T-helper 2 cell treated with Interferon-gamma antibody and Interleukin-4, amounts not matched to agents 100 ng/mL and 5 ng/mL, for 36 hours (primary cell): ENCODE measurements around the gene GRM1. TPM values are rescaled to one million over a fixed set of nuclear protein-coding genes. Genes with fewer than 3 reads are reported as not detected.
"Not testable (repeated sequence)": the region's sequence is repeated elsewhere in the genome, so short reads cannot be mapped to it uniquely, and the experiment has no call there.

ENCODE experiments used
- intact Hi-C: fragments of 100-400 bp; cut with micrococcal nuclease; formaldehyde crosslinking; loops from one replicate; pipeline ENCODE4 v1.15.1; 2023
- total RNA-seq: library from RNA; stranded (reverse); gene quantifications from 2 replicates; pipeline ENCODE4 v1.2.3, GENCODE V29; 2022

Gene GRM1
- total RNA-seq, 1 donor from 2014 or later, result not detected

DNA sequence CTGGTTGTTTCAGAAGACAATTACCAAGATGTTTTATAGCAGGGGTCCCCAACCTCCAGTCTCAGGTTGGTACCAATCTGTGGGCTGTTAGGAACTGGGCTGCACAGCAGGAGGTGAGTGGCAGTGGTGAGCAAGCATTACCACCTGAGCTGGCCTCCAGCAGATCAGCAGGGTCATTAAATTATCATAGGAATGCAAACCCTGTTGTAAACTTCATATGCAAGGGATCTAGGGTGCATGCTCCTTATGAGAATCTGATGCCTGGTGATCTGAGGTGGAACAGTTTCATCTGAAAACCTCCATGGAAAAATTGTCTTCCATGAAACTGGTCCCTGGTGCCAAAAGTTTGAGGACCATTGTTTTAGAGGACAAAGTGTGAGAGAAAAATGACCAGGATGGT lies 240.6 kb downstream of the GRM1 start:
- intact Hi-C loops, result no loop called here

GRCh38 chr6:146271163-146271562 lies 242.3 kb downstream of the GRM1 start:
- intact Hi-C loops, result not testable (repeated sequence)

GRCh38 chr6:146273490-146273889 lies 244.6 kb downstream of the GRM1 start:
- intact Hi-C loops, result no loop called here

- intact Hi-C loops, result no loop called here
Observed at GRCh38 chr6:146277142-146277541, 248.3 kb downstream of the GRM1 start.

DNA sequence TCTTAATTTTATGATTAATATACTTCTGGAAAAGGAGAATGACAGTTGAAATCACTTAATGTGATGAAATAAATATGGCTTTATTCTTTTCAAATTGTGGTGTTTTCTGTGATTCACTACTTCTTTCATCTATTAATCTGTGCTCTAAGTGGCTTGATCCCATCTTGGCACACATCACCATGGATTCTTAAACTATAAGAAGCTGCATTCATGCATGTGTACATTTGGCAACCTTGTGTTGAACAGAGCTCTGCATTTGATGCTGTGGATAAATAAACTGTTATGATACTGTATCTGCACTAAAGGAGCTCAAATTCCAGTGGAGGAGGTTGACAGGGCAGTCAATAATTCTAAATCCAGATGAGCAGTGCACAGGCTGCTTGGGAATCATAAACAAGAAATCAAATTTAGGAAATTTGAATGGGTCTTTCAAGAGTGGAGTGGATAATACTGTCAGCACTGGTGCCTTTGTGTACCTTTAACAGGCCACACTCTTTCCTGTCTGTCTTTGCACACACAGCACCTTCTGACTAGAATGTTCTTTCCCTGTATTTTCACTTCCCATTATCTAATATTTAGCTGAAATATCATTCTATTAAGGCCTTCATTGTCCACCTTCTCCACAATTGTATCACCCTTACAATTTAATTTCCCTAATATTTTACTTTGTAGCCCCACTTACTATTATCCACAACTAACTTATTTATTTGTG lies 252.9 kb downstream of the GRM1 start:
- intact Hi-C loops, result no loop called here

GRCh38 chr6:146282837-146283236 lies 254.0 kb downstream of the GRM1 start:
- intact Hi-C loops, result no loop called here

- intact Hi-C loops, result no loop called here
Observed at GRCh38 chr6:146284311-146284710, 255.4 kb downstream of the GRM1 start.

DNA sequence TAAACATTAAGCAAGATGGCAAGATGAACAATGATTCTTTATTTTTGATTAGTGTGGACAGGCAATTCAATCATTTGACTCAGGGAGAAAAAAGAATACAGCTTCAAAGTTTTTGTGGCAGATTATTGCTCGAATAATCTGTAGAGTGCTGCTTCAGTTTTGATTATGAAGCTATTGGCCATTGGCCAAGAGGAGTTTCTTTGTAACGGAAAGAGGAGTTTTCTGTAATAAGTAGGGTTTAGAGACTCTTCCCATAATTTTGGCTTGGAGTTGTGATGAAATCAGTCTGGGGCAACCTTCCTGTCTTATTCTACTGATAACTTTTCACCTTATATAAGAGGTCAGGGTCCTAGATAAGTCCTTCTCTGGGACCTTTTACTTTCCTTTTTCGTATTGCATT lies 258.1 kb downstream of the GRM1 start:
- intact Hi-C loops, result no loop called here

GRCh38 chr6:146287691-146288369 lies 259.0 kb downstream of the GRM1 start:
- intact Hi-C loops, result no loop called here

GRCh38 chr6:146289816-146290588 lies 261.1 kb downstream of the GRM1 start:
- intact Hi-C loops, result no loop called here

- intact Hi-C loops, result no loop called here
Observed at GRCh38 chr6:146290589-146290901, 261.7 kb downstream of the GRM1 start.

GRCh38 chr6:146292506-146292905 lies 263.6 kb downstream of the GRM1 start:
- intact Hi-C loops, result no loop called here

DNA sequence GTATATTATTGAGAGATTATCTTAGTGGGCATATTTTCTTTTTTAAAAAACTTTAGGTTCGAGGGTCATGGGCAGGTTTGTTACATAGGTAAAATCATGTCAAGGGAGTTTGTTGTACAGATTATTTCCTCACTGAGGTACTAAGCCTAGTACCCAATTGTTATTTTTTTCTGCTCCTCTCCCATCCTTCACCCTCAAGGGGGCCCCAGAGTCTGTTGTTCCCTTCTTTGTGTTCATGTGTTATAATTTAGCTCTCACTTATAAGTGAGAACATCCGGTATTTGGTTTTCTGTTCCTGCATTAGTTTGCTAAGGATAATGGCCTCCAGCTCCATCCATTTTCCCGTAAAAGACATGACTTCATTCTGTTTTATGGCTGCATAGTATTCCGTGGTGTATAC lies 266.8 kb downstream of the GRM1 start:
- intact Hi-C loops, result no loop called here

DNA sequence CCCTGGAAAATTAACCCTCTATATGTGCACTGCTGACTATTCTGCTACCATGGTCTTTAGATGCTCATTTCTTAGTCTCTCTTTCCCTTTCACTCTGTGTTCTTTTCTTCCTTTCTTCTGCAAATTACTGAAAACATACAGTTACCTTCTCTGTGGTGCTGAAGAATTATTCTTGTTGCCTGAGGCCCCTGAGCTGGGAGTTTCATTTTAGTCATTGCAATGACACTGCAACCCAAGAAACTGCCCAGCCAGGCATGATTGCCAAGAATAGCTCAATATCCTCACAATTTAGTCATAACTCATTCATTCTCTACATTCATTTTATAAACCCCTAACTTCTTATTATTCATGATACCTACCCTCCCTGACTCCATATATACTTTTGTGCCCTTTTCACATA lies 269.0 kb downstream of the GRM1 start:
- intact Hi-C loops, result no loop called here

- intact Hi-C loops, result no loop called here
Observed at GRCh38 chr6:146300521-146300920, 271.7 kb downstream of the GRM1 start.

- intact Hi-C loops, result no loop called here
Observed at GRCh38 chr6:146301764-146302163, 272.9 kb downstream of the GRM1 start.

DNA sequence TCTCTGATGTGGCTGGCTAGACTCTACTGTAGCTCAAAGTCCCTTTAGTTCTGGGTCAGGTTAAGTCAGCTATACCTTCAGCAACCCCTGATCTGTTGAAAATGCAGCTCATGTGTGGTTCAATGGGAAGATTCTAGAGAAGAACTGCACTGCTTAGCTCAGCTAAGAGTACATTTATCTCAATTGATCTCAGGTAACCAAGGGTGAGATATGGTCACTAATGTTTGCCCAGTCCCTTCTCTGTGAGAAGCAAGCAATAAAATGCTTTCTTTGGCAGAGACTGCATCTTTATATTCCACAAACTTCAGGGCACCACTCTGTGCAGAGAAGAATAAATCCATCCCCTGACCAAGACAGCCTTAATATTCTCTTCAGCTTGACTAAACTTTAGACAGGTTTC lies 274.1 kb downstream of the GRM1 start:
- intact Hi-C loops, result no loop called here

DNA sequence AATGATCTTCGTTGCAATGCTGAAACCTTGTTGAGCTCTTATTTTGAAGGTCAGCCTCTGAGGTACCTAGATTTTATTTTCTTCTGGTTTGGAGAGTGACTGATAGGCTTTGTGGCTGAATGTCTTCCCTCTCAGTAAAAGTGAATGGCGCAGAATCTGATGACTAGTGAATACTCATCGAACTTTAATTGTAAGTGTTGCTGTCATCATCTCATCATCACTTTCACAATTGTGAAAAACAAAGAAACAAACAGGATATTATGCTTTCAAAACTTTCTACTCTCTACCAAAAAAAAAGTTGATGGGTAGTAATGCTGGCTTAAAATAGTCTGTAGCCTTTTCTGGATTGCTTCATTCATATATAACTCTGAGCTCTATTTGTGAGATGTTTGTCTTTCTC lies 275.3 kb downstream of the GRM1 start:
- intact Hi-C loops, result no loop called here

GRCh38 chr6:146305092-146305491 lies 276.2 kb downstream of the GRM1 start:
- intact Hi-C loops, result no loop called here

- intact Hi-C loops, result no loop called here
Observed at GRCh38 chr6:146305951-146306350, 277.1 kb downstream of the GRM1 start.

DNA sequence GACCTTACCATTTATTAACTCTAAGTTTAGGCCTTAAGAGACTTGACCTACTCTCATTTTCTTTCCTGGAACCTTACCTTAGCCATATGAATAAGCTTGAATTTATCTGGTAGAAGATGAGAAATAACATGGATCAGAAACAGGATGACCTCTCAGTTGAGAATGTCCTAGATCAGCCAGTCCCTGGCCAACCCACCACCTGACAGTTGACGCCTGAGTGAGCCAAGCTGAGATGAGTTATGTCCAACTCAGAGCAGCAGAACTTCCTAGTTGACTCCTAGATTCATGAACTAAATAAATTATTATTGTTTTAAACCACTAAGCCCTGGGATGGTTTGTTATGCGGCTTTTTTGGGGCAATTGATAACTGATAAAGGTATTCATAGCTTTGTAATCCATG lies 281.8 kb downstream of the GRM1 start:
- intact Hi-C loops, result no loop called here

DNA sequence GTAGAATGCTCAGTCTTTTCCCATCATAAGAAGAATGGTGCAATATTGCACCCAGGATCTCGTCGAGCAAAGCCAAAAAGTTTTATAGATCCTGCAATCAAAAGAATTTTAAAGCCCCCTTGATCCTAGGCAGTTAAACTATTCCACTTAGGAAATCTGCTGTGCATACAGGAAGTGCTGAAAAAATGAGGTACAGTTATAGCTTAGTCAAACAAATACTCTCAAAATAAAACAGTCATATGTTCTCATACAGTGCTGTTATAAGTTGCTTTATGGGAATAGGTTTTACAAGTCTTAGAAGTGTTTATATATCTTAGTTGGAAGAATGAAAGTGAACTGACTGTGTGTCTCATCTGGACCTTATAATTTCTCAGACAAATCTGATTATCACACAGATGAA lies 282.2 kb downstream of the GRM1 start:
- intact Hi-C loops, result no loop called here

GRCh38 chr6:146312608-146313007 lies 283.7 kb downstream of the GRM1 start:
- intact Hi-C loops, result no loop called here
